Glomerular visceral epithelial cell (primary cell): ENCODE data around the gene CARMIL3.
A peak's percentile ranks its signal among the peaks of the same experiment; 100 is the strongest.
"Not testable (repeated sequence)": the region's sequence is repeated elsewhere in the genome, so short reads cannot be mapped to it uniquely, and the experiment has no call there.

Source experiments
- DNase-seq: peaks from one replicate; pipeline ENCODE4 v3.0.0-alpha.2; 2016; ENCODE audit errors: extremely low spot score

Gene CARMIL3

DNA sequence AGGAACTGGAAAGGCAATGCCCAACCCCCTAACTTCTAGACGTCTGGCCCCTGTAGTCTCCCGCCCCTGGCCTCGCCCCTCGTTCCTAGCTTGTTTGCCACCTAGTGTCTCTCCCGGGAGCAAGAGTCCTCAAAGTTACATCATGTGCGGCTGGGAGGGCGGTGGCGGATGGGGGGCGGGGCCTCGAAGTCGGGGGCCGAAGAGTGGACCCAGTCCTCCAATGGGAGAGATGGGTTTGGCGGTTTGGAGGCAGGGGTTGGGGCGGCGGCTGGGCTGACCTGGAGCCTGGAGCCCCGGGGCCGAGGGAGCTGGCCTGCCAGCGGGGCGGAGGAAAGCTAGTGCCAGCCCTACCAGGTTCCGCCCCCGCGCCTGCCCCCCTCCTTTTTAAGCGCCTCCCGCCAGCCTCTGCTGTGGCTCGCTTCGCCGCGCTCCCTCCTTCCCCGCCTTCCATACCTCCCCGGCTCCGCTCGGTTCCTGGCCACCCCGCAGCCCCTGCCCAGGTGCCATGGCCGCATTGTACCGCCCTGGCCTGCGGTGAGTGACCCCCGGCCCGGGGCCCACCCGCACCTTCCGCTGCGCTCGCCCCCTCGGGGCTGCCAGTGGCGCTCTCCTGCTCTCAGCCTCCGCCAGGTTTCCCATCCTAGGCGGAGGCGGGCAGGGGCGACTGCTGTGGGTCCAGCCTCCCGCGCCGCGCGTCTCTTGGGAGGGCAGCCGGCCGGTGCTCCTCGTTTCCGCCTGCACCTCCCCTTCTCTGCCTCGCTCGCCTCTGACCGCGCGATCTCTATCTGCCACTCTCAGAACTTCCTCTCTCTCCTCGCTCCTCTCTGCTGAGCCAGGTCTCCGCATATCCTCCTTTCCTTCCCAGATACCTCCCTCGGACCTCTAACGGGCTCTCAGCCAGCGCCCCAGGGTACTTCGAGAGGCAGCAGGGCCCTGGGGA, 42.4 kb downstream of the CARMIL3 start, which contains the start of gene PCK2:
Gene PCK2 (plus strand): TSS at position 411 of the 940 bp plus-strand sequence. CDS start 95 bp downstream, at position 506.
- DNase-seq, result peak; percentile 95

DNA sequence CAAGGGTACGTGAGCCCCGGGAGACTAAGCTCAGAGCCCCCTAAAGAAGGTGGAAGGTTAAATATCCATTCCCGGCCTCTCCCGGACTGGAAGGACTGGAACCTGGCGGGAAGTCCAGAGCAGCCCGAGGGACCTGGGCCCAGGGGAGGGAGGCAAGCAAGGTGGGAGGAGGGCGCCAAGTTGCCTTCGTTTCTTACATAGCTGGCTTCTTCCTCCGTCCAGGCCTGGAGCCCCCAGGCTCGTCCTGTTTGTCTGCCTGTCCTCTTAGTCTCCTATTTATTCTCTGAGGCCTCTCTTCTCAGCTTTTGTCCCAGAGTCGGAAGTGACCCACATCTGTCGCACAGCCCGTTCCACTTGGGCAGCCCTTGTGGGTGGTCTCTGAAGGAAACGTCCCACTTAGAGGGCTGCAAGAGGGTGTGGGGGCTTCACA, 43.0 kb downstream of the CARMIL3 start:
- DNase-seq, result no peak

DNA sequence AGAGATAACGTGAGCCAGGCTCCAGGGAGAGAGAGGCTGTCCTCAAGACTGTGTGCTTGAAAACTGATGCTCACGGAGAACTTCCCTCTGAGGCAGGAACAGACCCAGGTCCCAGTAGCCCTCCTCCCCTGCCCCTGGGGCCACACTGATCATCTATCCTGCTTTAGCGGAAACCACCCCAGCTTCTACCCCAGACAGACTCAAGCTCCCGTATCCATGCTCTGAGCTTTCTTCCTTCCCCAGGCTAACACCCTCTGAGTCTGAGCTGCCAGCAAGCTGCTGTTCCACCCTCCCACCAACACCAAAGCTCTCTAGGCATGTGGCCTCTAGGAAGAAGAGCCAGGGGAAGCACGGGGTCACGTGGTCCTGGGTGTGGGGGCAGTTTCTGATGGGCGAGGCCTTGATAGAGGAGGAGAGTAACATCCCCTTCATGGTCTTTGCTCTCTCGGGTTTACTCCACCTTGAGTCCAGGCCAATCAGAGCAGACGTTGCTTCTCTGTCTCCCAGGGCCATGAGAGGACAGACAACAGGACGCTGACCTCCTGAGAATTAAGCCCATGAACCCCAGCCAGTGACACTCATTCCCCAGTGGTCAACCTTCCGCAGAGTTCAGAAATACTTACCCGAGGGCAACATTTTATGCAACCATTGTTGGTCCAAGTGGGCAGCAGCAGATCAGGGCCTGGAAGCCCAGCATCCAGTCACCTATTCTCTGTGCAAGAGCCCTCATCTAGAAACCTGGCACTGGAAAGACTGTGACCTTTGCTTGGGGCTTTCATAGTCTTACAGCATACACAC, 43.7 kb downstream of the CARMIL3 start:
- DNase-seq, result peak; percentile 80

DNA sequence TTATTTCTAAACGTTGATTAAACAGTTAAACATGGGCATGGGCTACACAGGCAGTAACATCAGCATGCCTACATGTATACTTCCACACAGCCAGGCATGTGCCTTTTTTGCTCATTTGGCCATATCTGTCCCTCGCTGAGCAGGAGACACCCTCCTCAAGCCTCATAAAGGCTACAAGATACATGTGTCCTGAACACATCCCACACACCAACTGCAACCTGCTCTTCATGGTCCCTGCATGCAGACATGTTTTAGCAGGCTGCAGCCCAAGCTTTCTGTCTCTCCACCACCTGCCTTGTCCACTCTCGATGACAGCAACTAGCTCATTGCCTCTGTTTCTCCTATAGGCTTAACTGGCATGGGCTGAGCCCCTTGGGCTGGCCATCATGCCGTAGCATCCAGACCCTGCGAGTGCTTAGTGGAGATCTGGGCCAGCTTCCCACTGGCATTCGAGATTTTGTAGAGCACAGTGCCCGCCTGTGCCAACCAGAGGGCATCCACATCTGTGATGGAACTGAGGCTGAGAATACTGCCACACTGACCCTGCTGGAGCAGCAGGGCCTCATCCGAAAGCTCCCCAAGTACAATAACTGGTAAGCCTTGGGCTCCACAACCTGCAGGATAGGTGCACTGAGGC, 44.9 kb downstream of the CARMIL3 start:
- DNase-seq, result no peak

DNA sequence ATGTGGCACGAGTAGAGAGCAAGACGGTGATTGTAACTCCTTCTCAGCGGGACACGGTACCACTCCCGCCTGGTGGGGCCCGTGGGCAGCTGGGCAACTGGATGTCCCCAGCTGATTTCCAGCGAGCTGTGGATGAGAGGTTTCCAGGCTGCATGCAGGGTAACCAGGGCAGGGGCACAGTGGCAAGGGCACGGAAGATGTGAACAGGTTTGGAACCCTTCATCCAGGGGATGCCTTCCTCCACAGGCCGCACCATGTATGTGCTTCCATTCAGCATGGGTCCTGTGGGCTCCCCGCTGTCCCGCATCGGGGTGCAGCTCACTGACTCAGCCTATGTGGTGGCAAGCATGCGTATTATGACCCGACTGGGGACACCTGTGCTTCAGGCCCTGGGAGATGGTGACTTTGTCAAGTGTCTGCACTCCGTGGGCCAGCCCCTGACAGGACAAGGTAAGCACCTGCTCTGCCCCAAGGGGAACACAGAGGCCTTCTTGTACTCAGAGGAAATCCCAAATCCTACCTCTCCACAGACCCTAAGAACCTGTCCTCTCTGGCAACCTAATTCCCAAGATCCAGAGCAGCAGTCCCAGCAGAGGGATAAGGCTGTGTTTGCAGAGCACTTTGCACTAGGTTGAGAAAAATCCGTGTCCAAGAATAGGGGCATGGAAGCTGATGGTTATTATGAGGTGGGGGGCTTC, 46.6 kb downstream of the CARMIL3 start:
- no peak for DNase-seq

DNA sequence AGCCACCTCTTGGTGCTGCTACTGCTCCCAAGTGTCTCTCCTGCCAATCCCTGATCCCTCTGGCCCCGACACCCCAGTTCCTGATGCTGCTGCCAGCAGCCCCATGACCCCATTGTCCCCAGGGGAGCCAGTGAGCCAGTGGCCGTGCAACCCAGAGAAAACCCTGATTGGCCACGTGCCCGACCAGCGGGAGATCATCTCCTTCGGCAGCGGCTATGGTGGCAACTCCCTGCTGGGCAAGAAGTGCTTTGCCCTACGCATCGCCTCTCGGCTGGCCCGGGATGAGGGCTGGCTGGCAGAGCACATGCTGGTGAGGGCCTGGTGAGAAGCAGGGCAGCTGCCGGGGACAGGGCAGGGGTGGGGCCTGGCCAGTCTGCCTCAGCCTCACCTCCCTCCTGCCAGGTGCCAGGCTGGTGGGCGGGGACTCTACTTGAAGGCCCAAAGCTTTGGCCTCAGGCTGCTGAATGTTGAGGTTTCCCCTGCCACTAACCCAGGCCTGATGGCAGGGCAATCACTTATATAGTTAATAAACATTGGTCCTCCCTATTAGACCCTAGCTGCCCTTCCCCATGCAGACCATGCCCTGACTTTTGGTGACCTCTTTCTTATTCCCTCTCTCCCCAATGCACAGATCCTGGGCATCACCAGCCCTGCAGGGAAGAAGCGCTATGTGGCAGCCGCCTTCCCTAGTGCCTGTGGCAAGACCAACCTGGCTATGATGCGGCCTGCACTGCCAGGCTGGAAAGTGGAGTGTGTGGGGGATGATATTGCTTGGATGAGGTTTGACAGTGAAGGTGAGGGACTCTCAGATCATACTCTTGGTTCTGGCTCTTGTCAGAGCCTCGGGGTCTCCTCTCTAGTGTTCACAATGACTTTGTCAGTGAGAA, 47.4 kb downstream of the CARMIL3 start:
- no peak for DNase-seq

DNA sequence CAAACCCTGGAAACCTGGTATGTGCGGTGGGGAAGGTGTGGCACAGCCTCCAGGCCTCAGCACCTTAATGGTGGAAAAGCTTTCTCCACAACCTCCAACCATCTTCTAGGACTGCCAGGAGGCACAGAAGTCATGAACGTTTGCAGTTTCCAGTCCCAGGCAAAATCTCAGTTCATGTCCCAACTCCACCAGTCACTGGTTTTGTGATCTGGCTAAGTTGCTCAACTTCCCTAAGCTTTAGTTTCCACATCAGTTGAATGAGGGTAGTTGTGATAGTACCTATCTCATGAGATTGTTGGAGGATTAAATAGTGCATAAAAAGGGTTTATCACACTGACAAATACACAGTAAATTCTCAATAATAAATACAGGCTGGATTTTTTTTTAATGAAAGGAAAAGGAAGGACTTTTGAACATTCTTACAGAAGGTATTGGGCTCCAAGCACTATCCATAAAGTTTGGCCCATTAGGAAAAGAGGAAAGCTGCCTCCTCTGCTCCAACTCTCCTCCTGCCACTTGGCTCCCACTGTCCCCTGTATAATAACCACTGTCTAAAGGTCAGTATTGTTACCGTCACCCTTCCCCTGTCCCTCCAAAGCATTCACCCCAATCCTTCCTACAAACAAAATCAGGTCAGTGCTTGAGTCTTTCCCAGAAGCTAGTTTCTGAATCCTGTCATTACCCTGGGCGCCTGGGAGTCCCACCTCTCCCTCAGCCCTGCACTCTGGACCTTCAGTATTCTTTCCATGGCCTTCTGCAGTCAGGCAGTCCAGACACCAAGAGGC, 48.6 kb downstream of the CARMIL3 start:
- DNase-seq, result no peak

DNA sequence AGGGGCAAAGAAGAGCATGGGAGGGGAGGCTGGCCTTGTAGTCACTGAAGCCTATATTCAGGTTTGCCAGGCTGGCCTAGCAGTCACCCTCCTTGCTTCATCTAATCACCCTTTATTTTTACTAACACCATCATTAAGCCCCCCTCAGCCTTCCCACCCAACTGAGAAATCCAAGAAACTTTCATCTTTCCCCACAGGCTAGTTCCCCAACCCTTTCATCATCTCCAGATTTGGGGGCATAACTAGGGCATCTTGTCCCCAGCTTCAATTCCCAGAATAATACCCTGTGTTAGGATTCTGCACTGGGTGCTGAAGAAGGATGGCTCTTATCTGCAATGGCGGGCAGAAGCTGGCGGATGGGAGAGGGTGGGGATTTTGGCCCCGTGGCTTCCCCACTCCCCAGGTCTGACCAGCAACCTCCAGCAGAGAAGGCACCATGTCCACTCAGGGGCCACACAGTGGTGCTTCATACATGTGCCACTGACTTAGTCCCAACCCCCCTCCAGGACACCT, 49.2 kb downstream of the CARMIL3 start:
- no peak for DNase-seq

DNA sequence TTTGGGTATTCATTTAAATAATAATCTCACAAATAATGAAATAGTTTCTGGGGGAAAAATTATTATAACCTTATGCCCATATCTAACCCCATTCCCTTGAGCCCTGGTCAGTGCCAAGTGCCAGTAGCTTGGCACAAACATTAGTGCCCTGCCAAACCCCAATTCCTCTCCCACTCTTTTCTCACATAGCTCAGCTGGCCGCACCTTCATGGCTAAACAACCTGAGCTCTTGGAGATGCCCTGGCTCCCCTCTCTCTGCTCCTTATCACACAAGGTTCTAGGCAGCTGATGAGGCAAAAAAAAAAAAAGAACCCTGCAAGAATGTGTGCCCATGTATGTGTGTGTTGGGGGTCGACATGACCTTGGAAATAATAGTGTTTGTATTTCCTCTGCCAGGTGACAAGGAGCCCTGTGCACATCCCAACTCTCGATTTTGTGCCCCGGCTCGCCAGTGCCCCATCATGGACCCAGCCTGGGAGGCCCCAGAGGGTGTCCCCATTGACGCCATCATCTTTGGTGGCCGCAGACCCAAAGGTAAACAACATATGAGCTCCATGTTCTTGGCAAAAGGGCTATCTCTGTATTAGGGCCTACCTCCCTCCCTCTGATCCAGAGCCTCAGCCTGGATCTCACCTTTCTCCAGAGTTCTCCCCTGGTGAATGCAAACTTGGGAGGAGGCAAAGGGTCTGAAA, 50.7 kb downstream of the CARMIL3 start:
- DNase-seq, result no peak

DNA sequence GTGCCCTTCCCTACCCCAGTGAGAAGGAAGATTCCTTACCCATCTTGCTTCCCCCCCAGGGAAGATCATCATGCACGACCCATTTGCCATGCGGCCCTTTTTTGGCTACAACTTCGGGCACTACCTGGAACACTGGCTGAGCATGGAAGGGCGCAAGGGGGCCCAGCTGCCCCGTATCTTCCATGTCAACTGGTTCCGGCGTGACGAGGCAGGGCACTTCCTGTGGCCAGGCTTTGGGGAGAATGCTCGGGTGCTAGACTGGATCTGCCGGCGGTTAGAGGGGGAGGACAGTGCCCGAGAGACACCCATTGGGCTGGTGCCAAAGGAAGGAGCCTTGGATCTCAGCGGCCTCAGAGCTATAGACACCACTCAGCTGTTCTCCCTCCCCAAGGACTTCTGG, 51.6 kb downstream of the CARMIL3 start:
- no peak for DNase-seq

DNA sequence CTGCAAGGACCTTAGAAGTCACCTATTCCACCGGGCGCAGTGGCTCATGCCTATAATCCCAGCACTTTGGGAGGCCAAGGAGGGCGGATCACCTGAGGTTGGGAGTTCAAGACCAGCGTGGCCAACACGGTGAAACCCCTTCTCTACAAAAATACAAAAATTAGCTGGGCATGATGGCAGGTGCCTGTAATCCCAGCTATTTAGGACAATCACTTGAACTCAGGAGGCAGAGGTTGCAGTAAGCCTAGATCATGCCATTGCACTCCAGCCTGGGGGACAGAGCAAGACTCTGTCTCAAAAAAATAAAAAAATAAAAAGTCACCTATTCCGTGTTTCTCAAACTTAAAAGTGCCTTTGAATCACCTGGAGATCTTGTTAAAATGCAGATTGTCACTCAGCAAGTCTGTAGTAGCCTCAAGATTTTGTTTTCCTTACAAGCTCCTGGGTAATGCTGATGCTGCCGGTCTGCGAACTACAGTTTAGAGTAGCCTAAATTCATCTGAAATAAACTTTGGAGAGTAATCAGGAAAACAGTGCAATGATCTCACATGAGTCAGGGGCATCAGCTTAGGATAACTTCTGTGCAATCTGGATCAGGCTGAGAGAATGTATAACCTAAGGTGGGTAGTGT, 53.9 kb downstream of the CARMIL3 start:
- not testable (repeated sequence) for DNase-seq

DNA sequence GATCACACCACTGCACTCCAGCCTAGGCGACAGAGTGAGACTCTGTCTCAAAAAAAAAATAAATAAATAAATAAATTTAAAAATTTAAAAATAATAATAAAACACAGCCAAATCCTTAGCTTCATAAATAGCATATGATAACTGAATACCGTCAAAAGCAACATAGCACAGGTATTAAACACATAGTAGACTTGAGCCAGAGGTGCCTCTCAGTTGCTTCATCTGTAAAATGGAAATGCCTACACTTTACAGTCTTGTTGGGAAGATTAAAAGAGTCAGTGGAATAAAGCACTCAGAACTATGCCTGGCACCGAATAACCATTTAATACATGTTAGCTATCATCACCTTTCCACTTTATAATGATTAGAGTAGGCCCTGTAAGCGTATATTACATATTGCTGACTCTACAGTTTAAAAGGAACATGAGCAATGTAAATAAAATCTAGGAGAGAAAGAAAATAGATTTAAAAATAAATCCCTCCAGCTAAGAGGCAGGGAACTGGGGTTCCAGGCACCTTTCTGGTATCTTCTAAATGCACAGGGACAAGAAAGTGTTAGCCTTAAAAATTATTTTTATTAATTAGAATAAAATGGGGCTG, 55.0 kb downstream of the CARMIL3 start:
- DNase-seq, result no peak

DNA sequence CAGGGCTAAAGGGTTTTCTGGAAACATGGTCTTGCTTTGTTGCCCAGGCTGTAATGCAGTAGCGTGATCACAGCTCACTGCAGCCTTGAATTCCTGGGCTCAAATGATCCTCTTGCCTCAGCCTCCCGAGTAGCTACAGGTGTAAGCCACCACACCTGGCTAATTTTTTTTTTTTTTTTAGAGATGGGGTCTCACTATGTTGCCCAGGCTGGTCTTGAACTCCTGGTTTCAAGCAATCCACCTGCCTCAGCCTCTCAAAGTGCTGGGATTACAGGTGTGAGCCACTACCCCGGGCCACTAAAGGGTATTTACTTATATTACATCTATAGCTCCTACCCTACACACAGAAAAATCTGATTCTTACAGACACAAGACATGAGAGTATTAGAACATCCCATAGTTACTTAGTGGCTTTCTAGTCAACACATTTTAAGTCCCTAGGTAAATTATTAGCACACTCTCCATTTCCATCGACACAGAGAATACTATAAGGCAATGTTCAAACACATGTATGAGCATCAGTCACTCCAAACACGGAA, 56.6 kb downstream of the CARMIL3 start:
- DNase-seq, result no peak

DNA sequence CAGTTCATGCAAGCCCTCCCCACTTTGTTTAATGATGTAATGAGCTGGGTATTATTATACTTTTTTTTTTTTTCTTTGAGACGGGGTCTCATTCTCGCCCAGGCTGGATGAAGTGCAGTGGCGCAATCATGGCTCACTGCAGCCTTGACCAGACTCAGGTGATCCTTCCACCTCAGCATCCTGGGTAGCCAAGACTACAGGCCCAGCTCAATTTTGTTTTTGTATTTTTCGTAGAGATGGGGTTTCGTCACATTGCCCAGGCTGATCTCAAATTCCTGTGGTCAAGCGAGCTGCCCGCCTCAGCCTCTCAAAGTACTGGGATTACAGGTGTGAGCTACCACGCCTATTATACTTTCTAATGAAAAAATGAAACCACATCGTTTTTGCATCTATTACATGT, 58.3 kb downstream of the CARMIL3 start:
- DNase-seq, result no peak

DNA sequence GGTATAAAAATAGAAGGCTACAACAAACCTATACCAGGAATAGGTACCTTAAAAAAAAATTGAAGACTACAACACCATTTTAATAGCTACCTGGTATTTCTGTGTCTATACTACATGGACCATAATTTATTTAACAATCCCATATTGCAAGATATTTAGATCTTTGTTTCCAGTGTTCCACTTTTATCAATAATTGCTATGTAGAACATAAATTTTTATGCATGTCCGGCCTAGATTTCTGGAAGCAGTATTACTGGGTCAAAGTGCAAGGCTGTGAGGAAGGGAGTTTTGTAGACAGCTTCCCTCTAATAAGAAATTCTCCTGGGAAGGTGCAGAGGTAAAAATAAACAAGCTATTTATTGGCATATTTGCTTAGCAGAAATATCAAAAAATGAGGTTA, 58.7 kb downstream of the CARMIL3 start:
- no peak for DNase-seq

DNA sequence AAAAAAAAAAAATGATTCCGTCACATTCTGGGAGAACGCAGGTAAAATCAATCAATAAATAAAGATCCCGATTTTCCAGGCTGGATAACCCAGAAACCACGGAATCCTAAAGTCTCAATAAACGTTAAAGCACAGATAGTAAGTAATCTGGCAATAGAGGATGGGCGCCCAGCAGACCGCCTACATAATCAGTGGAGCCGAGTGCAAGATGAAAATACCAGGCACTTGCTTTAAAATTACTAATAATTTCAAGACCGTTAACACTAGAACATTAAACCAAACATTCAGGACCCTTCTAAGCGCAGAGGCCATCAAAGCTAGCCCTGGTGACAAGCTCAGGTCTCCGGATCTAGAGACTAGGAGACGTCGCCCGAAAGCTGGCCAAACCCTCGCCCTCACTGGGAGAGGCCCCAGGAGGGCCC, 61.6 kb downstream of the CARMIL3 start:
- DNase-seq, result no peak

DNA sequence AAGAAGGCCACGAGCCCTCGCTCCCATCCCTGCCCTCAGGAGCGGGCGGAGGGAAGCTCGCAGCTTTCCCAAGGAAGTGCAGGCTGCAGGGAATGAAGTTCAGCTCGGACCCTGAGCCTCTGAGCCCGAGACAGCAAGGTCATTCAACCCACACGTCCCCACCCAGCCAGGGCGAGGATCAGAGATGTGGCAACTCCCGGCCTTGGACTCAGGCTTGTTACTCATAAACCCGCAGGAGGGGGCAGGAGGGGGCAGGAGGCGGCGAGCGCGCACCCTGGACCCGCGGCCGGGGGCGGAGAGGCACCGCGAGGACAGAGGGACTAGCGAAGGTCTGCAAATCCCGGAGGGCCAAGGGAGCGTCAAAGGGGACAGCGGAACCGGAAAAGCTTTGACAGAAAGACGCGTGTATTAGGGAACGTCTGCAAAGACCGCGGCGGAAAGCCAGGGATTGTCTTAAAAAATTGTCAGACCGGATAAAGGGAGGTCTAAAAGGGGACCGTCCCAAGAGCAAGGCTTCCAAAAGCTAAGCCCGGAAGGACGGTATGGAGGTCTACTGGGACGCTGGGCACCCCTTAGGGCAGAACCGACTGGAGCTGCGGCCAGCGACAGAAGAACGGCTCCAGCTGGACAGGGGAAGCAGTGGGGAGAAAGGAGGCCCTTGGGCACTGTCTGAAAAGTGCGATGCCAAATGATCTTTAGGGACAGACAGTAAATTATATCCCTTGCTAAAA, 62.2 kb downstream of the CARMIL3 start:
- DNase-seq, result peak; percentile 92
